GM23338 (cell line): ENCODE data around the gene MSANTD7. TPM values are rescaled to one million over a fixed set of nuclear protein-coding genes. Genes with fewer than 3 reads are reported as not detected.
"Not testable (repeated sequence)": the region's sequence is repeated elsewhere in the genome, so short reads cannot be mapped to it uniquely, and the experiment has no call there.

Source experiments
- ATAC-seq: fragments of 200-7000 bp; cut with Tn5 transposase; 3 replicates; pipeline ENCODE4 v1.9.1; 2020
- DNase-seq: peaks from one replicate; pipeline ENCODE4 v3.0.0-alpha.2; 2015; ENCODE audit warnings: low spot score
- H2AFZ ChIP-seq: fragments of 200-600 bp; sonication (generic); 2 replicates; pipeline ENCODE4 v1.8.0; 2016; ENCODE audit warnings: antibody characterized with exemption, mild to moderate bottlenecking, moderate library complexity
- H3F3A ChIP-seq: fragments of 200-600 bp; sonication (generic); replicated peaks from 2 replicates; pipeline ENCODE4 v1.8.0; 2017; ENCODE audit warnings: antibody characterized with exemption, mixed run types, low read depth
- H3K27ac ChIP-seq: fragments of 200-600 bp; sonication (generic); 2 replicates; pipeline ENCODE4 v1.6.1; 2016; ENCODE audit warnings: low read depth
- H3K27me3 ChIP-seq: fragments of 200-600 bp; sonication (generic); 2 replicates; pipeline ENCODE4 v1.8.0; 2016; ENCODE audit warnings: mild to moderate bottlenecking, mixed run types, moderate library complexity; ENCODE audit not compliant: insufficient read depth
- H3K36me3 ChIP-seq: fragments of 200-600 bp; sonication (generic); 2 replicates; pipeline ENCODE4 v1.8.0; 2016; ENCODE audit warnings: mild to moderate bottlenecking; ENCODE audit not compliant: insufficient read depth
- H3K4me1 ChIP-seq: fragments of 200-600 bp; sonication (generic); 2 replicates; pipeline ENCODE4 v1.8.0; 2016; ENCODE audit warnings: mild to moderate bottlenecking, moderate library complexity; ENCODE audit not compliant: insufficient read depth
- H3K4me2 ChIP-seq: fragments of 200-600 bp; sonication (generic); 2 replicates; pipeline ENCODE4 v1.7.1; 2017; ENCODE audit warnings: mixed run types
- H3K4me3 ChIP-seq: fragments of 200-600 bp; sonication (generic); 2 replicates; pipeline ENCODE4 v1.6.1; 2016; ENCODE audit warnings: mixed run types
- H3K79me2 ChIP-seq: fragments of 200-600 bp; sonication (generic); replicated peaks from 2 replicates; pipeline ENCODE4 v1.8.0; 2017; ENCODE audit warnings: mild to moderate bottlenecking; ENCODE audit not compliant: insufficient read depth
- H3K9me2 ChIP-seq: fragments of 200-600 bp; sonication (generic); 2 replicates; pipeline ENCODE4 v1.8.0; 2017; ENCODE audit not compliant: insufficient read depth
- H4K20me1 ChIP-seq: fragments of 200-600 bp; sonication (generic); replicated peaks from 2 replicates; pipeline ENCODE4 v1.8.0; 2017; ENCODE audit warnings: mild to moderate bottlenecking; ENCODE audit not compliant: insufficient read depth
- H3K27ac Mint-ChIP-seq: 2 replicates; pipeline ENCODE4 v1.8.0; 2020; ENCODE audit warnings: inconsistent platforms, mild to moderate bottlenecking, moderate library complexity, mixed read lengths
- H3K27me3 Mint-ChIP-seq: 3 replicates; pipeline ENCODE4 v1.8.0; 2022; ENCODE audit warnings: low read depth, mild to moderate bottlenecking, moderate library complexity, mixed read lengths, inconsistent platforms; ENCODE audit not compliant: insufficient read depth, poor library complexity
- H3K36me3 Mint-ChIP-seq: 3 replicates; pipeline ENCODE4 v1.8.0; 2021; ENCODE audit warnings: low read depth, mild to moderate bottlenecking, inconsistent platforms, moderate library complexity, mixed read lengths
- H3K4me1 Mint-ChIP-seq: 3 replicates; pipeline ENCODE4 v1.8.0; 2020; ENCODE audit warnings: mild to moderate bottlenecking, inconsistent platforms, mixed read lengths
- H3K4me3 Mint-ChIP-seq: 3 replicates; pipeline ENCODE4 v1.8.0; 2021; ENCODE audit warnings: moderate library complexity, mild to moderate bottlenecking, inconsistent platforms, mixed read lengths
- H3K9me3 Mint-ChIP-seq: 3 replicates; pipeline ENCODE4 v1.8.0; 2020; ENCODE audit warnings: moderate library complexity, mild to moderate bottlenecking, inconsistent platforms, mixed read lengths
- CREB1 ChIP-seq: fragments of 250-450 bp; sonication (Bioruptor Pico); IDR thresholded peaks from 2 replicates; pipeline ENCODE4 v1.5.0; 2020; ENCODE audit warnings: low read depth, mild to moderate bottlenecking, moderate library complexity
- EZH2 ChIP-seq: fragments of 200-600 bp; sonication (generic); IDR thresholded peaks from one replicate; pipeline ENCODE4 v1.8.0; 2017; ENCODE audit warnings: antibody characterized with exemption, mild to moderate bottlenecking, low read depth; ENCODE audit not compliant: unreplicated experiment
- EZH2phosphoT487 ChIP-seq: fragments of 200-600 bp; sonication (generic); IDR thresholded peaks from one replicate; pipeline ENCODE4 v1.8.1; 2018; ENCODE audit warnings: antibody characterized with exemption; ENCODE audit not compliant: unreplicated experiment
- JUNB ChIP-seq: IDR thresholded peaks from one replicate; pipeline ENCODE4 v1.6.1; 2016; ENCODE audit warnings: antibody characterized with exemption; ENCODE audit not compliant: unreplicated experiment
- NANOG ChIP-seq: IDR thresholded peaks from 2 replicates; pipeline ENCODE4 v1.6.1; 2016; ENCODE audit warnings: antibody characterized with exemption, borderline replicate concordance
- POLR2AphosphoS5 ChIP-seq: IDR thresholded peaks from 2 replicates; pipeline ENCODE4 v1.6.1; 2016; ENCODE audit warnings: antibody characterized with exemption, low read depth
- STAT1 ChIP-seq: IDR thresholded peaks from one replicate; pipeline ENCODE4 v1.6.1; 2016; ENCODE audit warnings: antibody characterized with exemption; ENCODE audit not compliant: unreplicated experiment
- ZNF114 ChIP-seq: fragments of 250-450 bp; sonication (Bioruptor Pico); IDR thresholded peaks from 2 replicates; pipeline ENCODE4 v1.5.0; 2020; ENCODE audit warnings: mild to moderate bottlenecking, moderate library complexity
- ZNF331 ChIP-seq: fragments of 250-450 bp; sonication (Bioruptor Pico); IDR thresholded peaks from 2 replicates; pipeline ENCODE4 v1.5.0; 2020; ENCODE audit warnings: low read depth, mild to moderate bottlenecking, moderate library complexity
- polyA plus RNA-seq: library from polyadenylated mRNA; unstranded; fragments of >200 nt; fragmentation: Nextera tagmentation; extraction: Ambion mirVana; gene quantifications from 2 replicates; pipeline ENCODE4 v1.2.1, GENCODE V29; 2016
- total RNA-seq: library from RNA; depleted of rRNA; stranded (reverse); fragments of >200 nt; shearing (Covaris generic); gene quantifications from 2 replicates; pipeline ENCODE4 v1.2.3, GENCODE V29; 2014
- TF ChIP-seq, protein P1 (sequence below): IDR thresholded peaks from one replicate; pipeline ENCODE4 v1.6.1; 2018; ENCODE audit warnings: antibody characterized with exemption; ENCODE audit not compliant: unreplicated experiment
- TF ChIP-seq, protein P2 (sequence below): fragments of 250-450 bp; sonication (Bioruptor Pico); IDR thresholded peaks from 2 replicates; pipeline ENCODE4 v1.5.0; 2020; ENCODE audit warnings: mild to moderate bottlenecking, moderate library complexity
- TF ChIP-seq, protein P3 (sequence below): IDR thresholded peaks from 2 replicates; pipeline ENCODE4 v1.6.1; 2016; ENCODE audit warnings: antibody characterized with exemption

The MSANTD7 gene
- total and polyA plus RNA-seq, 2 experiments from 2014 or later: 5.3 to 19.8 TPM

DNA sequence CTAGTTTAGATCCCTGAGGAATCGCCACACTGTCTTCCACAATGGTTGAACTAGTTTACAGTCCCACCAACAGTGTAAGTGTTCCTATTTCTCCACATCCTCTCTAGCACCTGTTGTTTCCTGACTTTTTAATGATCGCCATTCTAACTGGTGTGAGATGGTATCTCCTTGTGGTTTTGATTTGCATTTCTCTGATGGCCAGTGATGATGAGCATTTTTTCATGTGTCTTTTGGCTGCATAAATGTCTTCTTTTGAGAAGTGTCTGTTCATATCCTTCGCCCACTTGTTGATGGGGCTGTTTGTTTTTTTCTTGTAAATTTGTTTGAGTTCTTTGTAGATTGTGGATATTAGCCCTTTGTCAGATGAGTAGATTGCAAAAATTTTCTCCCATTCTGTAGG lies 26.8 kb downstream of the MSANTD7 start:
- not testable (repeated sequence) for H3K27ac Mint-ChIP-seq, H3K27me3 ChIP-seq, H4K20me1 ChIP-seq, H3K4me3 ChIP-seq, H3K27ac ChIP-seq, H3K9me3 Mint-ChIP-seq, H3K4me3 Mint-ChIP-seq, DNase-seq, H3K27me3 Mint-ChIP-seq, H3F3A ChIP-seq, H3K4me1 Mint-ChIP-seq, H3K9me2 ChIP-seq, H3K4me1 ChIP-seq, H3K4me2 ChIP-seq, H3K79me2 ChIP-seq, H2AFZ ChIP-seq, ATAC-seq
- H3K36me3 Mint-ChIP-seq: peaks cover 54% of the 10 kb centered on the region
- peaks cover 14% of the 10 kb centered on the region for H3K36me3 ChIP-seq

DNA sequence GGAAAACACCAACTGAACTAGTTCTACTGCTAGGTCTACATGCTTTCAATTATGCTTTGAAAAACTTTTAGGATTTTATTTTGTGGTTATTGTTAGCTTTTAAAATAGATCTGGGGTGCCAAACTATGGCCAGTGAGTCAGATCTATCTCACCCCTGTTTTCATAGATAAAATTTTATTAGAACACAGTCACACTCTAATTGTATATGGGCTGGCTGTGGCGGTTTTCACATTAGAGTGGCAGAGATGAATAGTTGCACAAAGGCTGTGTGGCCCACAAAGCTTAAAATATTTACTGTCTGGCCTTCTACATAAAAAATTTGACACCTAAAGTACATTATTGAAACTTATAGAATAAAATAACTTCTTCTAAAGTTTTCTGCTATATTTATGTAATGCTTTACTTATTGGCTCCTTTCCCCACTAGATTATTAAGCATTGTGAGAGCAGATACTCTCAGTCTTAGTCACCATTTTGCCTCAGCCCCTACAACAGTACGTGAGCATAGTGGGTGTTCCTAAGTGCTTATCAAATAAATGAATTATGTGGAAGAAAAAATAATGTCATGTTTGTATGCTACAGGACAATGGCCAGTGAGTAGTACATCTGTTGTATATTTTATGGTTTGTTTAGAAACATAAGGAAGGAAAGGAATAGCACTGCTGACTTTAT lies 35.1 kb downstream of the MSANTD7 start:
- H3K9me2 ChIP-seq: no peaks in the 10 kb centered on the region
- ATAC-seq: no peak
- peaks cover 18% of the 10 kb centered on the region for H3K4me1 ChIP-seq
- no peak for TF ChIP-seq NANOG
- TF ChIP-seq STAT1: no peak
- no peak for TF ChIP-seq CREB1
- TF ChIP-seq JUNB: no peak
- no peak for TF ChIP-seq ZNF114 (CRISPR knock-in tag)
- TF ChIP-seq, protein P1, sequence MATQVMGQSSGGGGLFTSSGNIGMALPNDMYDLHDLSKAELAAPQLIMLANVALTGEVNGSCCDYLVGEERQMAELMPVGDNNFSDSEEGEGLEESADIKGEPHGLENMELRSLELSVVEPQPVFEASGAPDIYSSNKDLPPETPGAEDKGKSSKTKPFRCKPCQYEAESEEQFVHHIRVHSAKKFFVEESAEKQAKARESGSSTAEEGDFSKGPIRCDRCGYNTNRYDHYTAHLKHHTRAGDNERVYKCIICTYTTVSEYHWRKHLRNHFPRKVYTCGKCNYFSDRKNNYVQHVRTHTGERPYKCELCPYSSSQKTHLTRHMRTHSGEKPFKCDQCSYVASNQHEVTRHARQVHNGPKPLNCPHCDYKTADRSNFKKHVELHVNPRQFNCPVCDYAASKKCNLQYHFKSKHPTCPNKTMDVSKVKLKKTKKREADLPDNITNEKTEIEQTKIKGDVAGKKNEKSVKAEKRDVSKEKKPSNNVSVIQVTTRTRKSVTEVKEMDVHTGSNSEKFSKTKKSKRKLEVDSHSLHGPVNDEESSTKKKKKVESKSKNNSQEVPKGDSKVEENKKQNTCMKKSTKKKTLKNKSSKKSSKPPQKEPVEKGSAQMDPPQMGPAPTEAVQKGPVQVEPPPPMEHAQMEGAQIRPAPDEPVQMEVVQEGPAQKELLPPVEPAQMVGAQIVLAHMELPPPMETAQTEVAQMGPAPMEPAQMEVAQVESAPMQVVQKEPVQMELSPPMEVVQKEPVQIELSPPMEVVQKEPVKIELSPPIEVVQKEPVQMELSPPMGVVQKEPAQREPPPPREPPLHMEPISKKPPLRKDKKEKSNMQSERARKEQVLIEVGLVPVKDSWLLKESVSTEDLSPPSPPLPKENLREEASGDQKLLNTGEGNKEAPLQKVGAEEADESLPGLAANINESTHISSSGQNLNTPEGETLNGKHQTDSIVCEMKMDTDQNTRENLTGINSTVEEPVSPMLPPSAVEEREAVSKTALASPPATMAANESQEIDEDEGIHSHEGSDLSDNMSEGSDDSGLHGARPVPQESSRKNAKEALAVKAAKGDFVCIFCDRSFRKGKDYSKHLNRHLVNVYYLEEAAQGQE: no peak
- TF ChIP-seq, protein P2, sequence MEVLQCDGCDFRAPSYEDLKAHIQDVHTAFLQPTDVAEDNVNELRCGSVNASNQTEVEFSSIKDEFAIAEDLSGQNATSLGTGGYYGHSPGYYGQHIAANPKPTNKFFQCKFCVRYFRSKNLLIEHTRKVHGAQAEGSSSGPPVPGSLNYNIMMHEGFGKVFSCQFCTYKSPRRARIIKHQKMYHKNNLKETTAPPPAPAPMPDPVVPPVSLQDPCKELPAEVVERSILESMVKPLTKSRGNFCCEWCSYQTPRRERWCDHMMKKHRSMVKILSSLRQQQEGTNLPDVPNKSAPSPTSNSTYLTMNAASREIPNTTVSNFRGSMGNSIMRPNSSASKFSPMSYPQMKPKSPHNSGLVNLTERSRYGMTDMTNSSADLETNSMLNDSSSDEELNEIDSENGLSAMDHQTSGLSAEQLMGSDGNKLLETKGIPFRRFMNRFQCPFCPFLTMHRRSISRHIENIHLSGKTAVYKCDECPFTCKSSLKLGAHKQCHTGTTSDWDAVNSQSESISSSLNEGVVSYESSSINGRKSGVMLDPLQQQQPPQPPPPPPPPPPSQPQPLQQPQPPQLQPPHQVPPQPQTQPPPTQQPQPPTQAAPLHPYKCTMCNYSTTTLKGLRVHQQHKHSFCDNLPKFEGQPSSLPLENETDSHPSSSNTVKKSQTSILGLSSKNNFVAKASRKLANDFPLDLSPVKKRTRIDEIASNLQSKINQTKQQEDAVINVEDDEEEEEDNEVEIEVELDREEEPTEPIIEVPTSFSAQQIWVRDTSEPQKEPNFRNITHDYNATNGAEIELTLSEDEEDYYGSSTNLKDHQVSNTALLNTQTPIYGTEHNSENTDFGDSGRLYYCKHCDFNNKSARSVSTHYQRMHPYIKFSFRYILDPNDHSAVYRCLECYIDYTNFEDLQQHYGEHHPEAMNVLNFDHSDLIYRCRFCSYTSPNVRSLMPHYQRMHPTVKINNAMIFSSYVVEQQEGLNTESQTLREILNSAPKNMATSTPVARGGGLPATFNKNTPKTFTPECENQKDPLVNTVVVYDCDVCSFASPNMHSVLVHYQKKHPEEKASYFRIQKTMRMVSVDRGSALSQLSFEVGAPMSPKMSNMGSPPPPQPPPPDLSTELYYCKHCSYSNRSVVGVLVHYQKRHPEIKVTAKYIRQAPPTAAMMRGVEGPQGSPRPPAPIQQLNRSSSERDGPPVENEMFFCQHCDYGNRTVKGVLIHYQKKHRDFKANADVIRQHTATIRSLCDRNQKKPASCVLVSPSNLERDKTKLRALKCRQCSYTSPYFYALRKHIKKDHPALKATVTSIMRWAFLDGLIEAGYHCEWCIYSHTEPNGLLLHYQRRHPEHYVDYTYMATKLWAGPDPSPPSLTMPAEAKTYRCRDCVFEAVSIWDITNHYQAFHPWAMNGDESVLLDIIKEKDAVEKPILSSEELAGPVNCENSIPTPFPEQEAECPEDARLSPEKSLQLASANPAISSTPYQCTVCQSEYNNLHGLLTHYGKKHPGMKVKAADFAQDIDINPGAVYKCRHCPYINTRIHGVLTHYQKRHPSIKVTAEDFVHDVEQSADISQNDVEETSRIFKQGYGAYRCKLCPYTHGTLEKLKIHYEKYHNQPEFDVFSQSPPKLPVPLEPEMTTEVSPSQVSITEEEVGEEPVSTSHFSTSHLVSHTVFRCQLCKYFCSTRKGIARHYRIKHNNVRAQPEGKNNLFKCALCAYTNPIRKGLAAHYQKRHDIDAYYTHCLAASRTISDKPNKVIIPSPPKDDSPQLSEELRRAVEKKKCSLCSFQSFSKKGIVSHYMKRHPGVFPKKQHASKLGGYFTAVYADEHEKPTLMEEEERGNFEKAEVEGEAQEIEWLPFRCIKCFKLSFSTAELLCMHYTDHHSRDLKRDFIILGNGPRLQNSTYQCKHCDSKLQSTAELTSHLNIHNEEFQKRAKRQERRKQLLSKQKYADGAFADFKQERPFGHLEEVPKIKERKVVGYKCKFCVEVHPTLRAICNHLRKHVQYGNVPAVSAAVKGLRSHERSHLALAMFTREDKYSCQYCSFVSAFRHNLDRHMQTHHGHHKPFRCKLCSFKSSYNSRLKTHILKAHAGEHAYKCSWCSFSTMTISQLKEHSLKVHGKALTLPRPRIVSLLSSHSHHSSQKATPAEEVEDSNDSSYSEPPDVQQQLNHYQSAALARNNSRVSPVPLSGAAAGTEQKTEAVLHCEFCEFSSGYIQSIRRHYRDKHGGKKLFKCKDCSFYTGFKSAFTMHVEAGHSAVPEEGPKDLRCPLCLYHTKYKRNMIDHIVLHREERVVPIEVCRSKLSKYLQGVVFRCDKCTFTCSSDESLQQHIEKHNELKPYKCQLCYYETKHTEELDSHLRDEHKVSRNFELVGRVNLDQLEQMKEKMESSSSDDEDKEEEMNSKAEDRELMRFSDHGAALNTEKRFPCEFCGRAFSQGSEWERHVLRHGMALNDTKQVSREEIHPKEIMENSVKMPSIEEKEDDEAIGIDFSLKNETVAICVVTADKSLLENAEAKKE (CRISPR knock-in tag): no peak
- no peak for TF ChIP-seq EZH2phosphoT487
- TF ChIP-seq ZNF331 (CRISPR knock-in tag): no peak
- no peak for TF ChIP-seq EZH2
- no peak for TF ChIP-seq POLR2AphosphoS5
- TF ChIP-seq, protein P3, sequence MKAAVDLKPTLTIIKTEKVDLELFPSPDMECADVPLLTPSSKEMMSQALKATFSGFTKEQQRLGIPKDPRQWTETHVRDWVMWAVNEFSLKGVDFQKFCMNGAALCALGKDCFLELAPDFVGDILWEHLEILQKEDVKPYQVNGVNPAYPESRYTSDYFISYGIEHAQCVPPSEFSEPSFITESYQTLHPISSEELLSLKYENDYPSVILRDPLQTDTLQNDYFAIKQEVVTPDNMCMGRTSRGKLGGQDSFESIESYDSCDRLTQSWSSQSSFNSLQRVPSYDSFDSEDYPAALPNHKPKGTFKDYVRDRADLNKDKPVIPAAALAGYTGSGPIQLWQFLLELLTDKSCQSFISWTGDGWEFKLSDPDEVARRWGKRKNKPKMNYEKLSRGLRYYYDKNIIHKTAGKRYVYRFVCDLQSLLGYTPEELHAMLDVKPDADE: no peak

More for the DNA sequence above, 35.1 kb downstream of the MSANTD7 start:
- H3K36me3 Mint-ChIP-seq: peaks cover 24% of the 10 kb centered on the region
- H2AFZ ChIP-seq: no peak overlapping the region
- H3K27ac Mint-ChIP-seq: no peak overlapping the region
- no peaks in the 10 kb centered on the region for H3K9me3 Mint-ChIP-seq
- H3K36me3 ChIP-seq: peaks cover 14% of the 10 kb centered on the region
- H3F3A ChIP-seq: no peaks in the 10 kb centered on the region
- no peak overlapping the region for H3K27ac ChIP-seq
- peaks cover 10% of the 10 kb centered on the region for H3K79me2 ChIP-seq
- H3K27me3 Mint-ChIP-seq: no peaks in the 10 kb centered on the region
- DNase-seq: no peak
- no peaks in the 10 kb centered on the region for H3K27me3 ChIP-seq
- H3K4me2 ChIP-seq: no peak overlapping the region
- H3K4me3 Mint-ChIP-seq: no peak overlapping the region
- H3K4me3 ChIP-seq: no peak overlapping the region
- H4K20me1 ChIP-seq: no peaks in the 10 kb centered on the region; the same call in 1 of the 2 replicates
- H3K4me1 Mint-ChIP-seq: peaks cover 15% of the 10 kb centered on the region
